ENCODE data around the gene MGAT4B. TPM values are rescaled to one million over a fixed set of nuclear protein-coding genes. Genes with fewer than 3 reads are reported as not detected.
A peak's percentile ranks its signal among the peaks of the same experiment; 100 is the strongest.

Gene MGAT4B
- total and polyA plus RNA-seq, 2 experiments from 2014 or later: 159 to 243 TPM

GRCh38 chr5:179824745-179825112 lies 18.1 kb upstream of the MGAT4B start:
- Histone ChIP-seq H4K20me1 (ENCODE audit: insufficient read depth, poor library complexity, severe bottlenecking) (peaks cover 71% of the 10 kb centered on the region), H3K27ac (no peak overlapping the region), H2AFZ (no peak overlapping the region), H3K4me3 (no peak overlapping the region), H3K27me3 (no peaks in the 10 kb centered on the region), H3K36me3 (replicated peaks; ENCODE audit: insufficient read depth, low read depth) (no peaks in the 10 kb centered on the region), H3K9me2 (replicated peaks; ENCODE audit: insufficient read depth) (no peaks in the 10 kb centered on the region), H3K79me2 (peaks cover 55% of the 10 kb centered on the region), H3K9me3 (ENCODE audit: low read depth) (no peaks in the 10 kb centered on the region), H3K4me2 (peak overlapping the region; percentile 95), H3K4me1 (ENCODE audit: insufficient read depth) (peaks cover 37% of the 10 kb centered on the region)
- 80% methylated on average over 3 of the region's 3 CpGs for WGBS (ENCODE audit: low lambda C conversion rate, missing lambda C conversion rate)
- DNase-seq (ENCODE audit: low spot score): peak; percentile 14
- TF ChIP-seq CTCF (IDR thresholded peaks at IDR 0.05; ENCODE audit: poor library complexity) (no peak), EZH2 (IDR thresholded peaks at IDR 0.05; ENCODE audit: borderline replicate concordance) (no peak), EZH2phosphoT487 (IDR thresholded peaks at IDR 0.05; ENCODE audit: low read depth, severe bottlenecking, unreplicated experiment) (no peak)

- no peak overlapping the region for H3K27ac ChIP-seq
- H3K4me3 ChIP-seq: no peak overlapping the region
- H3K4me2 ChIP-seq: peak overlapping the region; percentile 95
- no peaks in the 10 kb centered on the region for H3K9me2 ChIP-seq (replicated peaks; ENCODE audit: insufficient read depth)
- no peaks in the 10 kb centered on the region for H3K36me3 ChIP-seq (replicated peaks; ENCODE audit: insufficient read depth, low read depth)
- H4K20me1 ChIP-seq (ENCODE audit: insufficient read depth, poor library complexity, severe bottlenecking): peaks cover 71% of the 10 kb centered on the region
- H3K9me3 ChIP-seq (ENCODE audit: low read depth): no peaks in the 10 kb centered on the region
- no peaks in the 10 kb centered on the region for H3K27me3 ChIP-seq
- no peak overlapping the region for H2AFZ ChIP-seq
- peaks cover 53% of the 10 kb centered on the region for H3K79me2 ChIP-seq
- no peak for TF ChIP-seq CTCF (IDR thresholded peaks at IDR 0.05; ENCODE audit: poor library complexity)
- no peak for TF ChIP-seq EZH2phosphoT487 (IDR thresholded peaks at IDR 0.05; ENCODE audit: low read depth, severe bottlenecking, unreplicated experiment)
- no peak for TF ChIP-seq EZH2 (IDR thresholded peaks at IDR 0.05; ENCODE audit: borderline replicate concordance)
- no peak for DNase-seq (ENCODE audit: low spot score)
- H3K4me1 ChIP-seq (ENCODE audit: insufficient read depth): peaks cover 43% of the 10 kb centered on the region
- WGBS (ENCODE audit: low lambda C conversion rate, missing lambda C conversion rate): 93% methylated on average over 22 of the region's 22 CpGs
These were observed 17.5 kb upstream of the MGAT4B start for GRCh38 chr5:179823937-179824744.

- no peak overlapping the region for H2AFZ ChIP-seq
- WGBS (ENCODE audit: low lambda C conversion rate, missing lambda C conversion rate): 73% methylated on average over 8 of the region's 8 CpGs
- H3K9me2 ChIP-seq (replicated peaks; ENCODE audit: insufficient read depth): no peaks in the 10 kb centered on the region
- H3K9me3 ChIP-seq (ENCODE audit: low read depth): no peaks in the 10 kb centered on the region
- no peaks in the 10 kb centered on the region for H3K36me3 ChIP-seq (replicated peaks; ENCODE audit: insufficient read depth, low read depth)
- no peaks in the 10 kb centered on the region for H3K27me3 ChIP-seq
- peaks cover 55% of the 10 kb centered on the region for H3K4me1 ChIP-seq (ENCODE audit: insufficient read depth)
- H3K27ac ChIP-seq: peak overlapping the region; percentile 99
- peaks cover 48% of the 10 kb centered on the region for H3K79me2 ChIP-seq
- peaks cover 62% of the 10 kb centered on the region for H4K20me1 ChIP-seq (ENCODE audit: insufficient read depth, poor library complexity, severe bottlenecking)
- peak overlapping the region; percentile 79 for H3K4me3 ChIP-seq
- no peak for TF ChIP-seq CTCF (IDR thresholded peaks at IDR 0.05; ENCODE audit: poor library complexity)
- H3K4me2 ChIP-seq: peak overlapping the region; percentile 95
- no peak for DNase-seq (ENCODE audit: low spot score)
These were observed 15.9 kb upstream of the MGAT4B start for GRCh38 chr5:179822444-179822990.

All from hepatocyte (in vitro differentiated cells).